Tibial nerve (tissue), 4 donors: ENCODE data around the gene MTMR3.

Experiments
- EP300 ChIP-seq, 2 donors: sonication (generic); formaldehyde crosslinking; IDR thresholded peaks; one replicate each; pipeline ENCODE4 v1.6.1; 2017; ENCODE audit warnings: antibody characterized with exemption in 2 of 2, mild to moderate bottlenecking in 1 of 2
- TF ChIP-seq, protein P1 (sequence below), 5 experiments: fragments of 200-600 bp in 3 of 5; fragments of 450-650 bp in 2 of 5; sonication (generic) in 3 of 5; IDR thresholded peaks; one replicate each; pipeline ENCODE4 v1.5.1; 2016 to 2019; ENCODE audit warnings: antibody characterized with exemption in 5 of 5, mild to moderate bottlenecking in 3 of 5, moderate library complexity in 2 of 5

DNA sequence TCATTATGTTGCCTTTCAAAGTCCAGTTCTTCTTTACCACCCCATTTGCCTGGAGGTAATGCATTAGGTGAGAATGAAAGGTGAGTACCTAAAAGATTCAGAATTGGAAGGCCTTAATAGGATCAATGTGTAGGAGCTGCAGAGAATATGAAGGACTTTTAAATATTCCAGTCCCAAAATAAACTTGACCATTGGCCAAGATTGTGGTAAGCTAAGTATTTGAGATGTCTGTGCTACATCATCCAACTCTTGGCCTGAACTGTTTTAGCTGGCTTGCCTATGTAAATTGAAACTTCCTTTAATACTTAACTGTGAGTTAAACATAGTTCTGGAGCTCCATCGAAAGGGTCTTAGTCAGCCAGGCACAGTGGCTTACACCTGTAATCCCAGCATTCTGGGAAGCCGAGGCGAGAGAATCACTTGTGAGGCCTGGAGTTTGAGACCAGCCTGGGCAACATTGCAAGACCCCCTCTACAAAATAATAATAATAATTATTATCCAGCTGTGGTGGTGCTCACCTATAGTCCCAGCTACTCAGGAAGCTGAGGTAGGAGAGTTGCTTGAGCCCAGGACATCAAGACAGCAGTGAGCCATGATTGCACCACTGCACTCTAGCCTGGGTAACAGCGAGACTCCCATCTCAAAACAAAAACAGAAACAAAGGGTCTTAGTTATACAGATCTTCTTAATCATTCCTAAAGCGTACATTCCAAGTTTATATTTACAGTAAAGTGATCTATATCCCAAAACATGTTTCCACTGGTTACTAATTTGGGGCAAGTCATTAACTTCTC, 29.8 kb downstream of the MTMR3 start:
- TF ChIP-seq, protein P1, sequence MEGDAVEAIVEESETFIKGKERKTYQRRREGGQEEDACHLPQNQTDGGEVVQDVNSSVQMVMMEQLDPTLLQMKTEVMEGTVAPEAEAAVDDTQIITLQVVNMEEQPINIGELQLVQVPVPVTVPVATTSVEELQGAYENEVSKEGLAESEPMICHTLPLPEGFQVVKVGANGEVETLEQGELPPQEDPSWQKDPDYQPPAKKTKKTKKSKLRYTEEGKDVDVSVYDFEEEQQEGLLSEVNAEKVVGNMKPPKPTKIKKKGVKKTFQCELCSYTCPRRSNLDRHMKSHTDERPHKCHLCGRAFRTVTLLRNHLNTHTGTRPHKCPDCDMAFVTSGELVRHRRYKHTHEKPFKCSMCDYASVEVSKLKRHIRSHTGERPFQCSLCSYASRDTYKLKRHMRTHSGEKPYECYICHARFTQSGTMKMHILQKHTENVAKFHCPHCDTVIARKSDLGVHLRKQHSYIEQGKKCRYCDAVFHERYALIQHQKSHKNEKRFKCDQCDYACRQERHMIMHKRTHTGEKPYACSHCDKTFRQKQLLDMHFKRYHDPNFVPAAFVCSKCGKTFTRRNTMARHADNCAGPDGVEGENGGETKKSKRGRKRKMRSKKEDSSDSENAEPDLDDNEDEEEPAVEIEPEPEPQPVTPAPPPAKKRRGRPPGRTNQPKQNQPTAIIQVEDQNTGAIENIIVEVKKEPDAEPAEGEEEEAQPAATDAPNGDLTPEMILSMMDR (IDR thresholded peaks at IDR 0.05) = no peak
- TF ChIP-seq EP300 (IDR thresholded peaks at IDR 0.05) = no peak
